Thyroid gland (tissue), 4 donors: Measurements from ENCODE around the gene ADAM22.

Source experiments
- CTCF ChIP-seq, 6 experiments: fragments of 200-600 bp in 3 of 6; fragments of 450-650 bp in 3 of 6; sonication (generic) in 3 of 6; IDR thresholded peaks; one replicate each; pipeline ENCODE4 v1.5.1; 2016 to 2019; ENCODE audit warnings: antibody characterized with exemption in 6 of 6, mild to moderate bottlenecking in 2 of 6, inconsistent platforms in 1 of 6, moderate library complexity in 1 of 6
- POLR2A ChIP-seq, 2 donors: fragments of 450-650 bp; IDR thresholded peaks; one replicate each; pipeline ENCODE4 v1.6.1; 2017; ENCODE audit warnings: antibody characterized with exemption in 2 of 2, mild to moderate bottlenecking in 2 of 2, moderate library complexity in 1 of 2

GRCh38 chr7:87959336-87959735, 25.3 kb downstream of the ADAM22 start:
- no peak for TF ChIP-seq CTCF (IDR thresholded peaks at IDR 0.05)
- no peak for TF ChIP-seq POLR2A (IDR thresholded peaks at IDR 0.05)
